GM12872 (cell line): ENCODE measurements around the gene RB1.

ENCODE experiments used
- CTCF ChIP-seq: IDR thresholded peaks from 3 replicates; pipeline ENCODE4 v1.5.1; 2011; ENCODE audit warnings: low read depth, mild to moderate bottlenecking, low read length, moderate library complexity; ENCODE audit not compliant: insufficient read depth

The RB1 gene

DNA sequence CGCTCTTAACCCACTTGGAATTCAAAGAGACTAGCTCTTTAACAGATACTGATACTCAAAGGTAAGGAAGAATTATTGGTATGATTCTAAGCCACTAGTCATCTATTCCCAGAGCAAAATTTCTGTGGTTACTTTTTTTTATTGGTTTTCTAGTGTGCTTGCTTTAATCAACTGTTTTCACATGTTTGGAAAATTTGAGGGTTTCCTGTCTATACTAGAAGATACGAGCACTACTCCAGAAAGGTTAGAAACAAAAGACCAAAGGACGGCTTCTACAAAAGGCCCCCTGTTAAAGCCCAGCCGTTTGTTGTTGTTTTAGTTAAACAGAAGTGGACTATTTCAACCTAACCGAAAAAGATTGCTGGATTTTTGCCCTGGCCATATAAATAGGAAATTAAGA lies 127.9 kb downstream of the RB1 start:
- TF ChIP-seq CTCF, result no peak

GRCh38 chr13:48431987-48432615 lies 128.6 kb downstream of the RB1 start:
- no peak for TF ChIP-seq CTCF

GRCh38 chr13:48434200-48434599 lies 130.6 kb downstream of the RB1 start:
- TF ChIP-seq CTCF, result no peak

GRCh38 chr13:48436661-48437288 lies 133.2 kb downstream of the RB1 start:
- TF ChIP-seq CTCF, result no peak

- no peak for TF ChIP-seq CTCF
Measured at GRCh38 chr13:48437371-48437770, 133.8 kb downstream of the RB1 start.

- TF ChIP-seq CTCF, result no peak
Measured at GRCh38 chr13:48443442-48444208, 140.1 kb downstream of the RB1 start.

- TF ChIP-seq CTCF, result no peak
Measured at GRCh38 chr13:48446464-48446863, 142.9 kb downstream of the RB1 start.
